Cardiac ventricle fibroblast (primary cell): ENCODE data around the gene SLC38A7. TPM values are rescaled to one million over a fixed set of nuclear protein-coding genes. Genes with fewer than 3 reads are reported as not detected.

Experiments used
- total RNA-seq: library from RNA; depleted of rRNA; stranded (reverse); fragments of >200 nt; gene quantifications from 2 replicates; pipeline ENCODE4 v1.2.3, GENCODE V29; 2015

SLC38A7 gene, protein sequence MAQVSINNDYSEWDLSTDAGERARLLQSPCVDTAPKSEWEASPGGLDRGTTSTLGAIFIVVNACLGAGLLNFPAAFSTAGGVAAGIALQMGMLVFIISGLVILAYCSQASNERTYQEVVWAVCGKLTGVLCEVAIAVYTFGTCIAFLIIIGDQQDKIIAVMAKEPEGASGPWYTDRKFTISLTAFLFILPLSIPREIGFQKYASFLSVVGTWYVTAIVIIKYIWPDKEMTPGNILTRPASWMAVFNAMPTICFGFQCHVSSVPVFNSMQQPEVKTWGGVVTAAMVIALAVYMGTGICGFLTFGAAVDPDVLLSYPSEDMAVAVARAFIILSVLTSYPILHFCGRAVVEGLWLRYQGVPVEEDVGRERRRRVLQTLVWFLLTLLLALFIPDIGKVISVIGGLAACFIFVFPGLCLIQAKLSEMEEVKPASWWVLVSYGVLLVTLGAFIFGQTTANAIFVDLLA
- 11.2 and 12.1 TPM in 2 replicates for total RNA-seq

DNA sequence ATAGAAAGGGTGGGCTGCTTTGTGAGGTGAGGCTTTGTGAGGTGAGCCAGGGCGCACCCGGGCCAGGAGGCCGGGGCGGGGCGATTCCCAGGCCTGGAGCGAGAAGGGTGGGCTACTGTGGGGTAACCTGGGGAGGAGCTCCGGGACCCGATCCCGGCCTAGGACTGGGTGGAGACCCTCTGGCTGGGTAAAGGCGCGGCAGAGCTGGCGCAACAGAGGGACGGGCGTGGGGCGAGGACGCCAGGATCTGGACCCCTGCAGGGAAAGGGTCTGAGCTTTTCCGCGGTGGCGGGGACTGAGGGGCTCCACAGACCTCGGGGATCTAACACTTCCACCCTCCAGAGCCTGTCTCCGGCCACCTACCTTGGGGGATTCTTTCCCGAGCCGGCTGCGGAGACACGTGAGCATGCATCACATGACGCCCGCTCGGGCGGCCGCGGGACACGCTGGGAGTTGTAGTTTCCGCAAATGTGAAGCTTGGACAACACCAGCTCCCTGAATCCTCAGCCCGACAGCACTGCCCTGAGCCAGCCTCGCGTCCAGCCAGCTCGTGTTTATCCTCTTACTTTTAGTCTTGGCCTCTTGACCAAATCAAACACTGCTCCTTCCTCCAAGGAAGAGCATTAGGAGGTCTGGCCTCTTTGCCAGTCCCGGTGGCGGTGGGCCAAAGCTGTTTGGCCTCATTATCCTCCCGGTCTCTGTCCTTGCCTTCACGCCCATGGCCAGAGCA lies at the start of gene SLC38A7:
SLC38A7 (minus strand) TSS at position 417 of the 730 bp plus-strand sequence. CDS start 4,644 bp downstream, outside the sequence.

DNA sequence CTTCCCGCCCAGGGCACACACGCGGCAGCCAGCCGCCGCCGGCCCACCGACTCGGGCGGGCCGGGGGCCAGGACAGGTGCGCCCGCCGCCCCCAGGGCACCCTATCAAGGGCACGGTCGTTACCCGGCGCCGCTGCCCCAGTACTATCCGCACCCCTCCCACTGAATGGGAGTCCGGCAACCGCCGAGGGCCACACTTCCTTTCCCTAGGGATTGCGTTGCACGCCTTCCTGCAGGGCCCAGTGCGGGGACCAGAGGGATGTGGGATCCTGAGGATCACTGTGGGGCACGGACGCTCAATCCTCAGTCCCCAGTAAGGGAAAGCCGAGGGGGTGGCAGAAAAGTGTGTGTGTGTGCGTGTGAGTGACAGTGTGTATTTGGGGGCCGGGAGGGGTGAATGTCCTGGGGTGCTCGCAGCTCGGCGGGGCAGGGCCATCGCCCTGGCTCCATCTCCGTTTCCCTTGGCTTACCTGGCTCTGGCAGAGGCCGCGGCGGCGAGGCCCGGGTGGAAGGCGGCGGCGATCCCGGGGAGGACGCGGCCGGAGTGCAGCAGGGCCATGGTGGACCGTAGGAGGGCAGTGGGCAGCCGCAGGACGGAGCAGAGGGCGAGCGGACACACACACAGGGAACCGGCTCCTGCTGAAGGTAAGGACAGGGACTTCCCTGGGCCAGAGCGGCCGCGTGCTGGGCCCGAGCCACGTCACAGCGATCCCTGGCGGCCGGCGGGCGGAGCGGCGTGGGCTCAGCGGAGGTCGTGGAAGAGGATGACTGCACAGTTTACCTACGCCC lies 49.3 kb upstream of the SLC38A7 start, which contains the start of gene GOT2:
GOT2 (minus strand) TSS at position 646 of the 788 bp plus-strand sequence; CDS start at position 558, 88 bp downstream.

DNA sequence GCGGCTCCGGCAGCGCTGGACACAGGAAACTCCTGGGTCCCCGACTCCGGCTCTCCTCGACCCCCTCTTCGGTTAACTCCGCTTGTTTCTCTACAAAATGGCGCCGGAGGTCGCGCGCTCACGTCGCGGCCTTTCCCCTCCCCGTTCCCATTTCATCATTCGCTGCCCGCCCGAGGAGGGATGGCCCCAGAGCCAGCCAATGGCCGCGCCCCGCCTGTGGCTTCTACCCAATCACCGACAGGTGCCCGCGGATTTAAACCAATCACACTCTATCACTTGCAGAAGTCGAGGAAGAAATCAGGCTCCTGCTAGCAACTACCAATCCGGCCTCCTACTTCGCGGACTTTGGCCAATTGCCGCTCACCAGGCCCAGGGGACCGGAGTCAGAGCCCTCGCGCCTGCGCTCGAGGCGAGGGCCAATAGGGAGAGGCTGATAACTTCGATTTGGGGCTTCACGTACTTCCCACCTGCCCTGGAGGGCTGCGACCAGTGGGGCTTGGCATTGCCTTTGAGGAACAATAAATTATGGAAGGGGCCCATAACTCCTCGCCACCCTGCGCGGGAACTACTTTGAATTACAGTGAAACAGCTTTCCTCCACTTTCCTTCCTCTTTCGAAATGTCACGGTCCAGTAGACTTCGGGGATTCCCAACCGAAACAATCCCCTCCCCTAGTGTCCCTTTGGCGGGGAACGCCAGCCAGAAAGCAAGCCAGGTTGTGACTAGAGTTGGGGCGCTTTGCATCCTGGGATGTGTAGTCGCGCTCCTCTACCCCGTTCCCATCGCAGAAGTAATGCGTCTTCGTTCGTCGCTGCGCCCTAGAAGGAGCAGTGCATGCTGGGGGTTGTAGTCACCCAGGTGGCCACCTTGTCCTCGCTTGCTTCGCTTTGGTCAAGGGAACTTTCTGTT lies 54.6 kb downstream of the SLC38A7 start, which contains the start of gene CNOT1:
CNOT1 (minus strand) TSS at position 94 of the 908 bp plus-strand sequence. CDS start 30,489 bp downstream, outside the sequence.

Other genes with a start within 250 kb of the SLC38A7 start
- 4.8 and 6.5 TPM in 2 replicates for gene NDRG4, start 184.6 kb downstream of the SLC38A7 start, total RNA-seq
- 7.1 and 9.0 TPM in 2 replicates for gene SETD6, start 169.3 kb downstream of the SLC38A7 start, total RNA-seq
- 63.1 and 67.6 TPM in 2 replicates for gene CNOT1, start 54.9 kb downstream of the SLC38A7 start, total RNA-seq
- 24.1 and 28.1 TPM in 2 replicates for gene GOT2, start 49.5 kb upstream of the SLC38A7 start, total RNA-seq